DMS53 treated with DMSO at 0.1 percent for 48 hours (cell line): ENCODE results near the gene JPH3.
"Not testable (repeated sequence)": the region's sequence is repeated elsewhere in the genome, so short reads cannot be mapped to it uniquely, and the experiment has no call there.

ENCODE experiments used
- DNase-seq: peaks from one replicate; lab custom pipeline; 2025; ENCODE audit not compliant: unreplicated experiment; lab: John Stamatoyannopoulos, UW

JPH3 gene

GRCh38 chr16:87708881-87709638 lies 106.8 kb downstream of the JPH3 start:
- DNase-seq, result no peak

GRCh38 chr16:87709677-87710076 lies 107.4 kb downstream of the JPH3 start:
- DNase-seq, result no peak

GRCh38 chr16:87710887-87711286 lies 108.6 kb downstream of the JPH3 start:
- no peak for DNase-seq

GRCh38 chr16:87712184-87712762 lies 110.0 kb downstream of the JPH3 start:
- no peak for DNase-seq

DNA sequence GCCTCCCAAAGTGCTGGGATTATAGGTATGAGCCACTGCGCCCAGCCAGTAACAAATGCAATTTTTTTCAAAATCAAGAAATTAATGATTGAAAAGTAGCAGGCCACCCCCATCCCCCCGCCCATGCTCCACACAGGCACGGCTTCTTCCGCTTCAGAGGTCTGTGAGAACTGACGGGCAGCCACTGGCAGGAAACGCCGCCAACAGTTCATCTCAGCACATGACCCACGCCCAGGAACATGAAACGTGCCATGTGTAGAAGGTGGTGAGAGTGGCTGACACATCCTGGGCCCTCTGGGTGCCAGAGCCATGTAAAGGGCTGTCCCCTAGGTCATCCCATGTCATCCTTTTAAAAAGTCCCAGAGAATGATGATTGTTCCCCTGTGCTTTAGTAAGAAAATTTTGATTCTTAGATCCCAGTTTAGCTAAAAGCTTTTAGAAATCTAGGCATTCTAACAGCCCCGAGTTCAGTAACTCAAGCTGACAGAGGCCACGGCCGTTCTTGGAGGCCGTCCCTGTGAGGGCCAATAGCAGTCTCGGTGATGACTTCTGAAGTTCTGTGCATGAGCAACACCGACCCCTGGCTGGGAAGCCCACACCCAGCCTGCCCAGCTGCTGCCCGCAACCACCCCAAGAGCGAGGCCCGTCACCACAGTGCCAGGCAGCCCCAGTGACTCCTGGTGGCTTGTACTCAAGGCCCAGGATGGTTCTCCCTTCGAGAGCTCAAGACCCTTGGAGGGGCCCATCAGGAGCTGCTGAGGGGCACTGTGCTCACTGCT lies 111.3 kb downstream of the JPH3 start:
- no peak for DNase-seq

GRCh38 chr16:87715231-87715630 lies 112.9 kb downstream of the JPH3 start:
- DNase-seq, result no peak

GRCh38 chr16:87715658-87716057 lies 113.3 kb downstream of the JPH3 start:
- DNase-seq, result no peak

GRCh38 chr16:87718831-87719230 lies 116.5 kb downstream of the JPH3 start:
- DNase-seq, result not testable (repeated sequence)

DNA sequence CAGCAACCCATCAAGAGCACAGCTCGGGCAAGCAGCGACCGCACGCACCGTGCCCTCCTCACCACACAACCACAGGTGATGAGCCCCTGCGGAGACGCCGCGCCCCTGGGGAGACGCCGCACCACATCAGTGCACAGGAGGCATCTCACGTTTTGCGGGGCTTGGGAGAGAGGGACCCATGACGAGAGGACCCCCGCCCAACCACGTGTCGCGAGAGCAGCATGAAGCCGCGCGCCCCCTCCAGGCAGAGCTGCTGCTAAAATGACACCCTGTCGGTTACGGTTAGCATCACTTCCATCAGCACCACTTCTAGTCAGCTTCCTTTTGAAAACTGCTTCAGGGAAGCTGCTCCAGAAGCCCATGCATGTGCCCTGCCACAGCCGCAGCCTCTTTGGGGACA lies 118.1 kb downstream of the JPH3 start:
- no peak for DNase-seq

- DNase-seq, result no peak
These were observed 119.6 kb downstream of the JPH3 start for GRCh38 chr16:87721622-87722585.

- no peak for DNase-seq
These were observed 120.4 kb downstream of the JPH3 start for GRCh38 chr16:87722590-87723225.

DNA sequence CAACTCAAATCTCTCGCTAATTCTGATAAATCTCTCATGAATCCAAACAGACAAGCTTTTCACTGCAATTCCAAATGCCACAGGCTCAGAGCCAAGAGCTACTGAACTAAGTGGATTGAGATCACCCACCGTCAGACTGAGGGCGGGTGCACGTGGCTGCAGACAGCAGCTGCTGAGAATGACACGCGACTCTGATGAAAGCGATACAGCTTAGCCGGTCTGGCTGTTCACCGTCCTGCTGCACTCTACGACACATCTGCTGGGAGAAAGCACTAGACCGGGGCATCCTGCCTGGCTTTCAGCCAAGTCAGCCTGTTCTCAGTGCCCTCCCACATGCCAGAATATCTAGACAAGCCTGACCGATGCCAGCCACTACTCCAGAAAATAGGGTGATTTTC lies 120.9 kb downstream of the JPH3 start:
- DNase-seq, result peak; percentile 94

DNA sequence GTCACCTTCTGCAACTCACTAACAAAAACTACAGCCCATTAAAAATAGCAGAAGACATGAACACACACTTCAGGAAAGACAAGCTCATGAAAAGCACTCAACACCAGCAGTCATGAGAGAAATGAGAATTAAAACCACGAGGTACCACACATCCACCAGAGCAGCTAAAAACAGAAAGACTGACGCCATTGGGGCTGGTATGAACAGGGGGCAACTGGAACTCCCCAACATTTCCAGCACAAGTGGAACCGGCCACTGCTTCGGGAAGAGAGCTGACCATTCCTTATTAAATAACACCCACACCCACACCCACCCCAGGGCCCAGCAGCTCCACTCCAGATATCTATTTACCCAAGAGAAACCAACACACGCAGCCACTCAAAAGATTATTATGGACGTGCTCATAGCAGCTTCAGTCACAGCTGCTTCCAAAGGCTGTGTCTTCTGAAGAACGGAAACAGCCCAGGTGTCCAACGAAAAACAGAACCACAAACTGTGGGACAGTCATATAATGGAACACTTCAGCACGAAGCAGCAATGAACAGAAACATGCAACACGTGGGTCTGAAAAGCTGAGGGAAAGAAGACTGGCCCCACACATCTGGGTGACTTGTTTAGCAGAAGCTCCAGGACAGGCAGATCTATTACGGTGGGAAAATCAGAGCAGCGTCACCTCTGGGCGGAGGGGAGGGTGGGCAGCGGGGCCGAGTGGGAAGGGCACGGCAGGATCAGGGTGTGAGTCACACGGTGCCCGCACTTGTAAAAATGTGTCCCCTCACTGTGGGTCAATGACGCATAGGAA lies 122.4 kb downstream of the JPH3 start:
- peak; percentile 6 for DNase-seq

DNA sequence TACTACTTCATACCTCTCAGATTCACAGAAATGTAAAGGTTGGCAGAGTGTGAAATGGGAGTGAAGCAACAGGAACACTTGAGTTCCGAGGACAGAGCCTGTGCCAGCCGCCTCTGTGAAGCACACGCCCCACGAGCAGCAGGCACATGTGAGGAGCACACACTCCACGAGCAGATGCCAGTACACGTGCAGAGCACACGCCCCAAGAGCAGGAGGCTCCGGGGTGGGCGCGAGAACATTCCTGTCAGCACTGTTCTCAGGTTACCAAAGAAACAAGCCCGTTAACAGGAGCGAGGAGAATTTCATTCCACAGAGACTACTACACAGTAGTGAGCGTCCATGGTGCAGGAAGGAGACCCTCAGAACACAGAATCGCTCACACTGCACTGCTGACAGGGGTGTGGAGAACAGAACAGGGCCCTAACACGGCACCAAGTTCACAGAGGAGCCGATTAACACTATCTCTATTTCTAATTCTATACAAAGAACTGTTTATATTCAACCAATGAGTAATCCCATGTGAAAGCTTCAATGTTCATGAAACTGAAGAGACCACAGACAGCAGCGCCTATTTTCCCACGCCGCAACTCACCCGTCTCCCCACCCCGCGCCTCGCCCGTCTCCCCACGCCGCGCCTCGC lies 123.4 kb downstream of the JPH3 start:
- no peak for DNase-seq

DNA sequence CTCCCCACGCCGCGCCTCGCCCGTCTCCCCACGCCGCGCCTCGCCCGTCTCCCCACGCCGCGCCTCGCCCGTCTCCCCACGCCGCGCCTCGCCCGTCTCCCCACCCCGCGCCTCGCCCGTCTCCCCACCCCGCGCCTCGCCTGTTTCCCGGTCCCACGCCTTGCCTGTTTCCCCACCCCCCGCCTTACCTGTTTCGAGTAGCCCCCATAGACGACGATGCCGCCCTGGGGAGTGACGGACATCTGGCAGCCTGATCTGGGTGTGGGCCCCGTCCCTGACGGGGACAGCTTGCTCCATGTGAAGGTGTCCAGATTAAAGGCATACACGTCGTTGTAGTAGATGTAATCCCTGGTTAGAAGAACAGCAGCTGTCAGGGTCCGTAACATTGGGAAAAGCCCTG lies 124.3 kb downstream of the JPH3 start:
- DNase-seq, result not testable (repeated sequence)

DNA sequence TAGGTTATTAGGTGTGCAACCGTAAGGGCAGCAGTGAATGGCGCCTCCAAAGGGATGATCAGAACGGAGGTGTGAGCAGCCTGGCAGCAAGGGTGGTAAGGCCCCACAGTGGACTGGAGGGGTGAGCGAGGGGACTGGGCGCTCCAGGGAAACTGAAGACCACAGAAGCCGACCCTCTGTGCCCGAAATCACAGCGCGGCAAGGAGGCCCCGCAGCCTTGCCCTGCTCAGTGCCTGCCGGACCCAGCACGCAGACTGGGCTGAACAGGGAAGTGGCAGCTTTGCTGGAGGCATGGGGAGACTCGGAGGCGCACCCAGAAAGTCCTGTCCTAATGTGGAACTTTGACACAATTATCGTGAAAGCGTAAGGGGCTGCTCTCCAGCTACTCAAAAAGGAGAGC lies 125.0 kb downstream of the JPH3 start:
- DNase-seq, result no peak

- no peak for DNase-seq
These were observed 125.7 kb downstream of the JPH3 start for GRCh38 chr16:87728026-87728425.

DNA sequence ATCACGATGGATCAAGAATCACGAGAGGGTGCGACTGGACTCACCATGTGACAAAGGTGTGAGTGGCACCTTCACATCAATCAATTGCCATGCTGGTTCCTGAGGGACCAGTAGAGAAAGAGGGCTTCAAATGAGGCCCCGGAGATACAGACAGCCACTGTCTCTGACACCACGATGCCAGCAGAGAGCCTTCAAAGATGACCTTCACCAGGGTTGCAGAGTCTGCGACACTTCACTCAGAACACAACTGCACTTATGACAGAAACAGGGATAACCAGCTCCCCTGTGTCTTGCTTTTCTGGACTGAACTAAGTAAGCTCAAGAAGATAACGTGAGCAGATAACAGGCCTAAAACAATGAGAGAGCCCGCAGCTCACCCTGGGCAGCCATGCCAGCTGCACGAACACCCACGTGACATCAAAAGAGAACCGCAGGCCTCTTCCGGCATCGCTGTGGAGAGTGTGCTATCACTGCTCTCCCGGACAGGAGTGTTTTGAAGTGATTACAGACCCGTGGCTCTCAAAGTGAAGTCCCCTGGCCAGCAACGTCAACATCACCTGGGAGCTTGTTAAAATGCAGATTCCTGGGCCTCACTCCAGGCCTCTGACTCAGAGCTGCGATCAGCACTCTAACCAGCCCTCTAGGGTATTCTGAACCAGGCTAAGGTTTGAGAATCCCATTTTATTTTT lies 127.1 kb downstream of the JPH3 start:
- DNase-seq, result no peak

DNA sequence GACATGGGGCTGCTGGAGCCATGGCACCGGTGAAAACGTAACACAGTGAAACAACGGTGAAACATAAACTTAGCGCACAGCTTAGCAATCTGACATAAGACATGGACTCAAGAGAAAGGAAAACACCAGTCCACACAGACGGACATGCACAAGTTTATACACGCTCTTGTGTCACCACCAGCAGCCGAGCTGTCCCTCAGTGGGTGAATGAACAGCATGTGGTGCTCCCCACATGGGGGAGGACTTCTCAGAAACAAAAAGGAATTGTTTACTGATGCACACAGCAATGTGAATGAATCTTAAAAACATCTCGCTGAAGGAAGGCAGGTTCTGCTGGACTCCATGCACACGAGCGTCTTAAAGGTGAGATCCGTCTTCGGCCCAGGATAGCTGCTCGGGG lies 129.3 kb downstream of the JPH3 start:
- DNase-seq, result no peak
